C1 segment of cervical spinal cord (tissue), 14 donors: ENCODE results near the gene FOXJ2.
"Not testable (repeated sequence)": the region's sequence is repeated elsewhere in the genome, so short reads cannot be mapped to it uniquely, and the experiment has no call there.

Source experiments
- DNase-seq, 14 donors: peaks; one replicate each; lab custom pipeline; 2025; lab: John Stamatoyannopoulos, UW

Gene FOXJ2

GRCh38 chr12:8032242-8033152 lies at the start of gene FOXJ2:
FOXJ2 (plus strand) TSS chr12:8032716; CDS start chr12:8039833, 7,117 bp downstream.
- peak in 13 of 14 donors; percentile 24 to 88 (median 78) for DNase-seq

DNA sequence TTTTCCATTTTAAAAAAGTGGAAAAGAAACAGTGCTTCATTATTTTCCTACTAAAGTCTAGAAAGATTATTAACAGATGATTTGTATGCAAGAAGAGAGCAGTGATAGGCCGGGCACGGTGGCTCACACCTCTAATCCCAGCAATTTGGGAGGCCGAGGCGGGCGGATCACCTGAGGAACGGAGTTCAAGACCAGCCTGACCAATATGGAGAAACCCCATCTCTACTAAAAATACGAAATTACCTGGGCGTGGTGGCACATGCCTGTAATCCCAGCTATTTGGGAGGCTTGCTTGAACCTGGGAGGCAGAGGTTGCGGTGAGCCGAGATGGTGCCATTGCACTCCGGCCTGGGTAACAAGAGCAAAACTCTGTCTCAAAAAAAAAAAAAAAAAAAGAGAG lies 49.5 kb upstream of the FOXJ2 start:
- DNase-seq, result not testable (repeated sequence)

- DNase-seq, result not testable (repeated sequence)
These were observed 49.1 kb upstream of the FOXJ2 start for GRCh38 chr12:7983460-7983859.

GRCh38 chr12:7984900-7985299 lies 47.6 kb upstream of the FOXJ2 start:
- no peak for DNase-seq

DNA sequence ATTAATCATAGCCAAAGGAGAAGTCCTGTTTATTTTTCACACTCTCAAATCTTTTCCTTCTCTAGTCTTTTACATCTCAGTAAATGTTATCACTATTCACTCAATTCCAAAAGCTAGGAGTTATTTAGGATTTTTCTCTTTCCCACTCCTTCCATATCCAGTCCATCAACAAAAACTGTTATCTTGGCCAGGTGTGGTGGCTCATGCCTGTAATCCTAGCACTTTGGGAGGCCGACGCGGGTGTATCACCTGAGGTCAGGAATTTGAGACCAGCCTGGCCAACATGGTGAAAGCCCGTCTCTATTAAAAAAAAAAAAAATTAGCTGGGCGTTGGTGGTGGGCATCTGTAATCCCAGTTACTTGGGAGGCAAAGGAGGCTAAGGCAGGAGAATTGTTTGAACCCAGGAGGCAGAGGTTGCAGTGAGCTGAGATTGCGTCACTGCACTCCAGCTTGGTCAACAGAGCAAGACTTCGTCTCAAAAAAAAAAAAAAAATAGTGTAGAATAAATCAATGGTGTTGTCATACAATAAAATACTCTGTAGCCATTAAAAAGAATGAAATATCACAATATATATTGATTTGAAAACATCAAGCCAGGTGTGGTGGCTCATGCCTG lies 46.6 kb upstream of the FOXJ2 start:
- no peak for DNase-seq

- DNase-seq, result no peak
These were observed 42.6 kb upstream of the FOXJ2 start for GRCh38 chr12:7989827-7990491.

GRCh38 chr12:7991535-7991934 lies 41.0 kb upstream of the FOXJ2 start:
- DNase-seq, result no peak

- DNase-seq, result no peak
These were observed 37.7 kb upstream of the FOXJ2 start for GRCh38 chr12:7994731-7995205.

- DNase-seq, result peak; percentile 0 to 72 (median 47)
These were observed 37.1 kb upstream of the FOXJ2 start for GRCh38 chr12:7995266-7995963.

- not testable (repeated sequence) for DNase-seq
These were observed 31.7 kb upstream of the FOXJ2 start for GRCh38 chr12:8000827-8001226.

GRCh38 chr12:8001496-8001895 lies 31.0 kb upstream of the FOXJ2 start:
- not testable (repeated sequence) for DNase-seq

DNA sequence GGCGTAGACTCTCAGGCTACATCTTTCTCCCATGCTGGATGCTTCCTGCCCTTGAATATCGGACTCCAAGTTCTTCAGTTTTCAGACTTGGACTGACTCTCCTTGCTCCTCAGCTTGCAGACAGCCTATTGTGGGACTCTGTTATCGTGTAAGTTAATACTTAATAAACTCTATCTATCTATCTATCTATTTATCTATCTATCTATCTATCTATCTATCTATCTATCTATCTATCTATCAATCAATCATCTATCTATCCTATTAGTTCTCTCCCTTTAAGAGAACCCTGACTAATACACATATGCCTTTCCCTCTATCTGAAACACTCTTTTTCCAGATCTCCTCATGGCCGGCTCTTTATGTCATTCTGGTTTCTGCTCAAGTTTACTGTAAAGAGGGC lies 27.6 kb upstream of the FOXJ2 start:
- DNase-seq, result not testable (repeated sequence)

DNA sequence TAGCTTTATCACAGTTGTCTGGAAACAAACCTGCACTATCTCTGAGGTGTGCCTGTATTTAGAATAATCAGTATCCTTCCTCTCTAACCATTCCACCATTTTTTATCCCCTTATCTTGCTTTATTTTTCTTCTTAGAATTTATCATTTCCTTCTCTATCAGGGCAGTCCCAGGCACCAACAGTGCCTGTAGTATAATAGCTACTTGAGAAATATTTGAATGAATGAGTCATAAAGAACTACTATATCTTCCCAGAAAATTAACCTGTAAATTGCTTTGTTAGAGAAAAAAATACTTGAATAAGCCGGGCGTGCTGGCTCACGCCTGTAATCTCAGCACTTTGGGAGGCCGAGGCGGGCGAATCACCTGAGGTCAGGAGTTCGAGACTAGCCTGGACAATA lies 21.2 kb upstream of the FOXJ2 start:
- no peak for DNase-seq

GRCh38 chr12:8012651-8013309 lies 19.7 kb upstream of the FOXJ2 start:
- no peak for DNase-seq

GRCh38 chr12:8014836-8015235 lies 17.7 kb upstream of the FOXJ2 start:
- no peak for DNase-seq

DNA sequence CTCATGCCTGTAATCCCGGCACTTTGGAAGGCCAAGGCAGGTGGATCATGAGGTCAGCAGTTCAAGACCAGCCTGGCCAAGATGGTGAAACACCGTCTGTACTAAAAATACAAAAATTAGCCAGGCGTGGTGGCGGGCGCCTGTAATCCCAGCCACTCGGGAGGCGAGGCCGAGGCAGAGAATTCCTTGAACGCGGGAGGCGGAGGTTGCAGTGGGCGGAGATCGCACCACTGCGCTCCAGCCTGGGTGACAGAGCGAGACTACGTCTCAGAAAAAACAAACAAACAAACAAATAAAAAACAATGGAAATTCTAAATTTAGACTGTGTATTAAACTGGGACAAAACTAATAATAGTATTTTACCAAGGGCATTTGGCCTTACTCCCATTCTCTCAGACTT lies 14.3 kb upstream of the FOXJ2 start:
- DNase-seq, result not testable (repeated sequence)

DNA sequence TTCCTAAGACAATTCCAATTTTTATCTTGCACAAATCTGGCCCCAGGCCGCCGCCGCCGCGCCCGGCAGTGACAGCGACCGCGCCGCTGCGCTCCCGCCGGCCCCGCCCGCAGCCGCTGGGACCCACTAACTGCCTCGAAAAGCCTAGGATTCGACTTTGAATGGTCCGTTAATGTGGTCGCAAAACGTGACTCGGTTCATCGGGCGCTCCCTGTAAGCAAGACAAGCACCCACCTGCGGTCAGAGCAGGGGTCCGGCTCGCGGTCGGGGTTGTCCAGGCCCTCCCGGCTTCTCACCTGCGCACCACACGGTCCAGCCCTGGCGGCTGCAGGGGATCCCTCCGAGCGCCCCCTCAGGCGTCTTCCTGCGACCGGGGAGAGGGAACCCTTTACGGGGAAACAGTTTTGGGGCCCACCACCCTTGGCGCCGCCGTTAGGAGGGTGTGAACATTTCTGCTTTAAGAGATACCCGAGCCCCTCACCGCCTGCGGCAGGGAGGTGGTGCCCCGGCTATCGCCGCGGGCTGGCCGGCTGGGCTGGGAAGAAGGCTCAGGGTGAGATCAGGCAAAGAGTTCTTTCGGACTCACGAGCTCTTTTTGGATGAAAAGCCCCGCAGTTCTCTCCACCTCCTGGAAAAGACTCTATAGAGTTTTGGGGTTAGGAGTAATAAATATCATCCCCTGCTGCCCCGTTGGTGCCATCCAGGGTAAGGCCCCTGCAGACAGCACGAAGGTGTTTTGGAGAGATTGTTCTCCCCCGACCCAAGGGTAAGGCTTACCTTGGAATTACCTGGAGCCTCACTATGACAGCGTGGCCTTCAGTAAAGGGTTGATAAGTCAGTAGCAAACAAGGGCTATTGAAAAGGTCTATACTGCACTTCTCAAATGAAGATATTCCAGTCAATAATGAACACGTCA lies 13.6 kb upstream of the FOXJ2 start:
- peak in 1 of 14 donors; percentile 64 for DNase-seq

DNA sequence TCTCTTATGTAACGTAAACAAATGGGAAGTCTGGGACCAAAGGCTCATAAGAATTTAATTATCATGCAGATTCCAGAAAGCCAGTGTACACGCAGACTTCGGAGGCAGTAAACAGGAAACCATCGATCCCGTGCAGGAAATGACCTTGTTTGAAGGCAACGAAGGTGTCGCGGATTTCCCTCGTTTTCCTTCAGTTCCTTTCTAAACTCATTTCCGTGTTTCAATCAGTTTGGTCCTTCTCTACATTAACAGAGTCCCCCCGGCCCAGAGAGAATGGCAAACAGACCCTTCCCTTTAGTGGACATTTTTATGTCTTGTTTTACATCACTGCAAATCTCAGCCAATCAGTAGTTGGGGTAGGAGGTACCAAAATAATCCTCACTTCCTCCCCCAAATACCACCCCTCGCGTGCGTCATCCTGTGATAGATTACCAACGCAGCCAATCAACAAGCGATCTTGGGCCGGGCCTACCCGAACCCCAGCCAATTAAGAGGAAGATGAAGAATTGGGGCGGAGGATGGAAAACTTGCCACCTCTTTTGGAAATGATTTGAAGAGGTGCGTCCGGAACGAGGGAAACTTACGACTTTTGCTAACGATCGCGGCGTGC lies 6.1 kb upstream of the FOXJ2 start:
- peak; percentile 56 to 99 (median 94) for DNase-seq

GRCh38 chr12:8027856-8028255 lies 4.7 kb upstream of the FOXJ2 start:
- DNase-seq, result no peak
